Vagina (tissue), 2 donors: ENCODE measurements around the gene ESYT2. TPM values are rescaled to one million over a fixed set of nuclear protein-coding genes. Genes with fewer than 3 reads are reported as not detected.

Experiments
- DNase-seq, 2 donors: peaks; one replicate each; pipeline ENCODE4 v3.0.0-alpha.2; 2017; ENCODE audit errors: extremely low spot score in 2 of 2
- H3K27ac ChIP-seq: fragments of 200-600 bp; sonication (generic); one replicate; pipeline ENCODE4 v1.5.1; 2019
- H3K27me3 ChIP-seq: fragments of 200-600 bp; sonication (generic); one replicate; pipeline ENCODE4 v1.5.1; 2019
- H3K36me3 ChIP-seq, 2 donors: fragments of 200-600 bp; sonication (generic); one replicate each; pipeline ENCODE4 v1.5.1; 2017 to 2019
- H3K4me1 ChIP-seq: fragments of 200-600 bp; sonication (generic); one replicate; pipeline ENCODE4 v1.5.1; 2019
- H3K4me3 ChIP-seq, 2 donors: fragments of 200-600 bp; sonication (generic); 1 replicate in 1 of 2; 2 replicates in 1 of 2; pipeline ENCODE4 v1.5.1; 2016 to 2019
- H3K9me3 ChIP-seq: fragments of 200-600 bp; sonication (generic); one replicate; pipeline ENCODE4 v1.5.1; 2019
- POLR2A ChIP-seq, 2 donors: fragments of 450-650 bp; IDR thresholded peaks; one replicate each; pipeline ENCODE4 v1.6.1; 2017; ENCODE audit warnings: antibody characterized with exemption in 2 of 2, mild to moderate bottlenecking in 2 of 2, moderate library complexity in 2 of 2
- POLR2AphosphoS5 ChIP-seq, 2 donors: sonication (generic); formaldehyde crosslinking; IDR thresholded peaks; one replicate each; pipeline ENCODE4 v1.9.0; 2017; ENCODE audit warnings: antibody characterized with exemption in 2 of 2, mild to moderate bottlenecking in 2 of 2, low read depth in 1 of 2; ENCODE audit not compliant: insufficient read depth in 1 of 2
- intact Hi-C: fragments of 100-400 bp; cut with DNase I; formaldehyde crosslinking; loops from one replicate; pipeline ENCODE4 v1.15.1; 2023
- total RNA-seq: library from RNA; depleted of rRNA; stranded (reverse); fragments of >200 nt; gene quantifications from one replicate; pipeline ENCODE4 v1.2.3, GENCODE V29; 2016
- TF ChIP-seq, protein P1 (sequence below), 3 experiments: fragments of 450-650 bp in 2 of 3; fragments of 200-600 bp in 1 of 3; sonication (generic) in 1 of 3; IDR thresholded peaks; one replicate each; pipeline ENCODE4 v1.5.1; 2017 to 2019; ENCODE audit warnings: antibody characterized with exemption in 3 of 3, mild to moderate bottlenecking in 2 of 3, moderate library complexity in 2 of 3

ESYT2 gene
- total RNA-seq, 1 donor from 2014 or later, result 82.5 TPM

DNA sequence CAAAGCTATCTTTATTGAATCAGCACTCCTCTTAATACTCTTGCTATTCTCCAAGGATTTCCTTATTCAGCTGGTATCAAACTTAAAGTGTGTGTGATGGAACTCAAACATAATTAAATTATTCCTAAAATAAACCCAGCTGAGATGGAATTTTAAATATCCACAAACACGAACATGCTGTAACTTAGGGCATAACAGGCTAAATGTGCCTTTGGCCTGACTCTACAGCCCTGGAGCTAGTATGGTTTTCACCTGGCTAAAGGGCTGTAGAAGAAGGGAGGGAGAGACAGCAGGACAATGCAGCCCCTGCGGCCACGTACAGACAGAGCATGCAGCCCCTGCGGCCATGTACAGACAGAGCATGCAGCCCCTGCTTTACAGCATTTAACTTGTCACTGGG, 34.0 kb downstream of the ESYT2 start:
- Histone ChIP-seq H3K4me3 (no peak overlapping the region), H3K27me3 (no peaks in the 10 kb centered on the region), H3K27ac (no peak overlapping the region), H3K4me1 (peaks cover 10% of the 10 kb centered on the region), H3K9me3 (no peaks in the 10 kb centered on the region), H3K36me3 (peaks cover 0 to 59% of the 10 kb centered on the region in 2 donors)
- intact Hi-C loops, result no loop called here
- no peak for DNase-seq
- TF ChIP-seq, protein P1, sequence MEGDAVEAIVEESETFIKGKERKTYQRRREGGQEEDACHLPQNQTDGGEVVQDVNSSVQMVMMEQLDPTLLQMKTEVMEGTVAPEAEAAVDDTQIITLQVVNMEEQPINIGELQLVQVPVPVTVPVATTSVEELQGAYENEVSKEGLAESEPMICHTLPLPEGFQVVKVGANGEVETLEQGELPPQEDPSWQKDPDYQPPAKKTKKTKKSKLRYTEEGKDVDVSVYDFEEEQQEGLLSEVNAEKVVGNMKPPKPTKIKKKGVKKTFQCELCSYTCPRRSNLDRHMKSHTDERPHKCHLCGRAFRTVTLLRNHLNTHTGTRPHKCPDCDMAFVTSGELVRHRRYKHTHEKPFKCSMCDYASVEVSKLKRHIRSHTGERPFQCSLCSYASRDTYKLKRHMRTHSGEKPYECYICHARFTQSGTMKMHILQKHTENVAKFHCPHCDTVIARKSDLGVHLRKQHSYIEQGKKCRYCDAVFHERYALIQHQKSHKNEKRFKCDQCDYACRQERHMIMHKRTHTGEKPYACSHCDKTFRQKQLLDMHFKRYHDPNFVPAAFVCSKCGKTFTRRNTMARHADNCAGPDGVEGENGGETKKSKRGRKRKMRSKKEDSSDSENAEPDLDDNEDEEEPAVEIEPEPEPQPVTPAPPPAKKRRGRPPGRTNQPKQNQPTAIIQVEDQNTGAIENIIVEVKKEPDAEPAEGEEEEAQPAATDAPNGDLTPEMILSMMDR (IDR thresholded peaks at IDR 0.05), result no peak
- TF ChIP-seq POLR2A (IDR thresholded peaks at IDR 0.05) (no peak), POLR2AphosphoS5 (IDR thresholded peaks at IDR 0.05; ENCODE audit: insufficient read depth in 1 of 2, low read depth in 1 of 2) (no peak)

DNA sequence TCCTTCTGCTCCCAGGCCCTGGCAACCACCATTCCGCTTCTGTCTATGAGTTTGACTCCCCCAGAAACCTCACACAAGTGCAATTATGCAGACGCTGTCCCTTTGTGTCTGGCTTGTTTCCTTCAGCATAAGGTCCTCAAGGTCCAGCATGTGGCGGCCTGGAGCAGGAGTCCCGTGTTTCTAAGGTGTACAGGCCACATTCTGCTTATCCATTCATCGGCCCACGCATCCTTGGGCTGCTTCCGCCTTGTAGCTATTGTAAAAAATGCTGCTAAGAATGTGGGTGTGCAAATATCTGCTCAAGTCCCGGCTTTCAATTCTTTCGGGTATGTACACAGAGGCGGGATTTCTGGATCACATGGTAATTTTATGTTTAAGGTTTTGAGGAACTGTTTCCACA, 38.2 kb downstream of the ESYT2 start:
- Histone ChIP-seq H3K27ac (no peak overlapping the region), H3K9me3 (no peaks in the 10 kb centered on the region), H3K4me1 (no peaks in the 10 kb centered on the region), H3K36me3 (peaks cover 0 to 74% of the 10 kb centered on the region in 2 donors), H3K27me3 (no peaks in the 10 kb centered on the region), H3K4me3 (no peak overlapping the region)
- no peak for DNase-seq
- intact Hi-C loops, result no loop called here
- TF ChIP-seq, protein P1 (IDR thresholded peaks at IDR 0.05), result no peak
- TF ChIP-seq POLR2A (IDR thresholded peaks at IDR 0.05) (no peak), POLR2AphosphoS5 (IDR thresholded peaks at IDR 0.05; ENCODE audit: insufficient read depth in 1 of 2, low read depth in 1 of 2) (no peak)

DNA sequence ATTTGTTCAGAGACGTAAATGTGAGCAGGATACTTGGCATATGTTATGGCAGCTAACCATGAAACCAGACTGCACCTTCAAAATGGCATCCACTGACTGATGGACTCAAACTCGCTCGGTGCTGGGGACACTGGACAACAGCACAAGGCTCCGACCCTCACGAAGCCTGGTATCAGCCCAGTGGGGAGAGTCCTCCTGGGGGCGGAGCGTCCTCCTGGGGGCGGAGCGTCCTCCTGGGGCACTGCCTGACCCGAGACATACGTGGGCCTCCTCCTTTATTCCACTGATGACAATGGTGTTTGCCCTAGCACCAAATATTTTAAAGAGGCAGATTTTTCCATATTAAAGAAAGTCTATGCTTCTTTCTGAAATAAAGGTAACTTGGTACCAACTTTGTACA, 39.5 kb downstream of the ESYT2 start:
- Histone ChIP-seq H3K4me1 (no peaks in the 10 kb centered on the region), H3K27me3 (no peaks in the 10 kb centered on the region), H3K36me3 (peaks cover 0 to 66% of the 10 kb centered on the region in 2 donors), H3K4me3 (no peak overlapping the region), H3K9me3 (no peaks in the 10 kb centered on the region), H3K27ac (no peak overlapping the region)
- TF ChIP-seq POLR2A (IDR thresholded peaks at IDR 0.05) (no peak), POLR2AphosphoS5 (IDR thresholded peaks at IDR 0.05; ENCODE audit: insufficient read depth in 1 of 2, low read depth in 1 of 2) (no peak)
- TF ChIP-seq, protein P1 (IDR thresholded peaks at IDR 0.05), result no peak
- DNase-seq, result peak in 1 of 2 donors; percentile 54
- intact Hi-C loops, result no loop called here

DNA sequence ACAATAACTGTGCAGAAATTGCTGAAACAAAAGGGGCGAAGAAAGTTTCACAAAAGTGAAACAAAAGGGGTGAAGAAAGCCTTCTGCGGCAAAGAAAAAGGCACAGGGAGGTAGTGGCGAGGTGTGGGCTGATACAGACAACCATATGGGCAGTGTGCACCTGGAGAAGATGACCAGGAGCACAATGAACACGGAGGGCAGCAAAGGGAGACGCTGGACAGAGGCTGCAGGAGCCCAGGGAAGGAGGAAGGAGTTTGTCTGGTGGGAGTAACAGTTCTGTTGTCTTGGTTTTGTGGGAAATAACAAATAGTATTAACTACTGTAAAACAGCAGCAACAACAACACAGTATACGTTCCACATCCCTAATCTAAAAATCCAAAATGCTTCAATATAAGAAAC, 42.4 kb downstream of the ESYT2 start:
- no peak for TF ChIP-seq POLR2AphosphoS5 (IDR thresholded peaks at IDR 0.05; ENCODE audit: insufficient read depth in 1 of 2, low read depth in 1 of 2)
- TF ChIP-seq, protein P1 (IDR thresholded peaks at IDR 0.05), result no peak
- TF ChIP-seq POLR2A (IDR thresholded peaks at IDR 0.05), result no peak
- H3K4me1 ChIP-seq, result peaks cover 9% of the 10 kb centered on the region
- H3K27ac ChIP-seq, result no peak overlapping the region
- H3K4me3 ChIP-seq, result no peak overlapping the region
- intact Hi-C loops, result no loop called here
- no peaks in the 10 kb centered on the region for H3K27me3 ChIP-seq
- H3K36me3 ChIP-seq, result peaks cover 0 to 57% of the 10 kb centered on the region in 2 donors
- no peaks in the 10 kb centered on the region for H3K9me3 ChIP-seq
- DNase-seq, result peak in 1 of 2 donors; percentile 65

DNA sequence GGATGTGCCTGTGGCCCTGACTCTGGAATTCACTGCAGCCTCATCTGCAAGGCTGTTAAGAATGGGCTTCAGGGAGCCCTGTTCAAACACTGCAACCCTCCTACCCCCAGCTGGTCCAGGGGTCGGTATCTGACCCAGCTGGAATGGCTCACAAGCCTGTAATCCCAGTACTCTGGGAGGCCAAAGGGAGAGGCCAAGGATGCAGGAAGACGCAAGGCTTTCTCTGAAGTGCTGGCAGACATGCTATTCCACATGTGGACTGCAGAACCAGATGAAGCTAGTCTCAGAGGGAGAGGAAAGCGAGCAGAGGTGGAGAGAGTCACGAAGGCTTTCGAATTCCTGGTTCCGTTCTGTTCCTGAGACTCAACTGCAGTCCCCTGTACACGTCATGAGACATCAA, 45.0 kb downstream of the ESYT2 start:
- TF ChIP-seq POLR2AphosphoS5 (IDR thresholded peaks at IDR 0.05; ENCODE audit: insufficient read depth in 1 of 2, low read depth in 1 of 2), result no peak
- TF ChIP-seq POLR2A (IDR thresholded peaks at IDR 0.05), result no peak
- TF ChIP-seq, protein P1 (IDR thresholded peaks at IDR 0.05), result no peak
- Histone ChIP-seq H3K27me3 (no peaks in the 10 kb centered on the region), H3K9me3 (no peaks in the 10 kb centered on the region), H3K27ac (peak overlapping the region; percentile 65), H3K4me1 (peaks cover 11% of the 10 kb centered on the region), H3K36me3 (peaks cover 0 to 48% of the 10 kb centered on the region in 2 donors), H3K4me3 (no peak overlapping the region)
- intact Hi-C loops, result no loop called here
- DNase-seq, result peak in 1 of 2 donors; percentile 77
